Hepatocyte (in vitro differentiated cells): ENCODE data around the gene ALK. TPM values are rescaled to one million over a fixed set of nuclear protein-coding genes. Genes with fewer than 3 reads are reported as not detected.

Source experiments
- DNase-seq: peaks from one replicate; pipeline ENCODE4 v3.0.0-alpha.2; 2016; ENCODE audit warnings: low spot score
- H2AFZ ChIP-seq: fragments of 200-600 bp; sonication (generic); 2 replicates; pipeline ENCODE4 v1.6.0; 2016; ENCODE audit warnings: antibody characterized with exemption, mild to moderate bottlenecking
- H3K27ac ChIP-seq: fragments of 200-600 bp; sonication (generic); 2 replicates; pipeline ENCODE4 v1.5.1; 2016; ENCODE audit warnings: mild to moderate bottlenecking
- H3K27me3 ChIP-seq: fragments of 200-600 bp; sonication (generic); 2 replicates; pipeline ENCODE4 v1.6.1; 2016
- H3K36me3 ChIP-seq: fragments of 200-600 bp; sonication (generic); replicated peaks from 2 replicates; pipeline ENCODE4 v1.5.1; 2016; ENCODE audit warnings: low read depth; ENCODE audit not compliant: insufficient read depth
- H3K4me1 ChIP-seq: fragments of 200-600 bp; sonication (generic); 2 replicates; pipeline ENCODE4 v1.5.1; 2016; ENCODE audit warnings: mild to moderate bottlenecking, moderate library complexity; ENCODE audit not compliant: insufficient read depth
- H3K4me2 ChIP-seq: fragments of 200-600 bp; sonication (generic); 2 replicates; pipeline ENCODE4 v1.6.0; 2016
- H3K4me3 ChIP-seq: fragments of 200-600 bp; sonication (generic); 2 replicates; pipeline ENCODE4 v1.5.1; 2016; ENCODE audit warnings: mild to moderate bottlenecking
- H3K79me2 ChIP-seq: fragments of 200-600 bp; sonication (generic); 2 replicates; pipeline ENCODE4 v1.6.0; 2017; ENCODE audit warnings: mild to moderate bottlenecking
- H3K9me2 ChIP-seq: fragments of 200-600 bp; sonication (generic); replicated peaks from 2 replicates; pipeline ENCODE4 v1.6.0; 2017; ENCODE audit warnings: mild to moderate bottlenecking; ENCODE audit not compliant: insufficient read depth
- H3K9me3 ChIP-seq: fragments of 200-600 bp; sonication (generic); 2 replicates; pipeline ENCODE4 v1.5.1; 2016; ENCODE audit warnings: low read depth, mild to moderate bottlenecking
- H4K20me1 ChIP-seq: fragments of 200-600 bp; sonication (generic); 2 replicates; pipeline ENCODE4 v1.6.0; 2016; ENCODE audit warnings: mild to moderate bottlenecking; ENCODE audit not compliant: insufficient read depth, poor library complexity, severe bottlenecking
- CTCF ChIP-seq: fragments of 200-600 bp; sonication (generic); IDR thresholded peaks from 2 replicates; pipeline ENCODE4 v1.5.1; 2016; ENCODE audit warnings: antibody characterized with exemption, mild to moderate bottlenecking; ENCODE audit not compliant: poor library complexity
- EZH2 ChIP-seq: fragments of 200-600 bp; sonication (generic); IDR thresholded peaks from 2 replicates; pipeline ENCODE4 v1.6.1; 2016; ENCODE audit warnings: antibody characterized with exemption, mild to moderate bottlenecking, borderline replicate concordance
- EZH2phosphoT487 ChIP-seq: fragments of 200-600 bp; sonication (generic); IDR thresholded peaks from one replicate; pipeline ENCODE4 v1.6.1; 2018; ENCODE audit warnings: antibody characterized with exemption, mild to moderate bottlenecking, low read depth, moderate library complexity; ENCODE audit not compliant: unreplicated experiment, severe bottlenecking
- WGBS: methylation state at CpG from one replicate; pipeline ENCODE4 v1.1.6; 2016; ENCODE audit warnings: low lambda C conversion rate; ENCODE audit errors: missing lambda C conversion rate; 5-methylcytosine and 5-hydroxymethylcytosine counted together
- polyA plus RNA-seq: library from polyadenylated mRNA; unstranded; fragments of >200 nt; fragmentation: Nextera tagmentation; extraction: Ambion mirVana; gene quantifications from 2 replicates; pipeline ENCODE4 v1.2.1, GENCODE V29; 2016
- total RNA-seq: library from RNA; depleted of rRNA; stranded (reverse); fragments of >200 nt; gene quantifications from 2 replicates; pipeline ENCODE4 v1.2.3, GENCODE V29; 2014

ALK gene
- total and polyA plus RNA-seq, 2 experiments from 2014 or later, result 0.16 to 0.27 TPM

GRCh38 chr2:29232041-29232440 is 689.3 kb downstream of the ALK start:
- no peak for DNase-seq
- TF ChIP-seq EZH2, result no peak
- no peak for TF ChIP-seq CTCF
- no peak for TF ChIP-seq EZH2phosphoT487
- Histone ChIP-seq H3K4me2 (no peak overlapping the region), H3K79me2 (no peaks in the 10 kb centered on the region), H3K9me2 (no peaks in the 10 kb centered on the region), H3K27me3 (no peaks in the 10 kb centered on the region), H4K20me1 (no peaks in the 10 kb centered on the region), H3K4me1 (no peaks in the 10 kb centered on the region), H3K9me3 (no peaks in the 10 kb centered on the region), H3K27ac (no peak overlapping the region), H2AFZ (no peak overlapping the region), H3K36me3 (no peaks in the 10 kb centered on the region), H3K4me3 (no peak overlapping the region)
- WGBS, result 99% methylated on average over 14 of the region's 14 CpGs

DNA sequence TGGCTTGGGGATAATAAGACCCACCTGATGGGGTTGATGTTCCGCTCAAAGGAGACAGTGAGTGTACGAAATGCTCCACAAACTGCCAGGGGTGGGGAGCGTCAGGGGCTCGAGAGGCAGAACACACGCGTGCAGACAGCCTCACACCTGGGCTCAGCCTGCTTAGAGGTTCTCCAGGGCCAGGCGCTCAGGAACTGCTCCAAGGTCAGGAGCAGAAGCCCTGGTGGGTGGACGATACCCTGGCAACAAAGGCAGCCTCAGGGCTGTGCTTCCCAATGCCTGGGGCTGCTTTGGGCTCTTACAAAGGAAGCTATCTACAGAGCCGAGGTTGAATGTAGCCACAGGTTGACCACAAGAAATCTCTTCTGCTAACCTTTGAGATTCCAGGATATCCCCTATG is 691.7 kb downstream of the ALK start:
- TF ChIP-seq EZH2phosphoT487, result no peak
- no peak for TF ChIP-seq CTCF
- Histone ChIP-seq H3K4me1 (no peaks in the 10 kb centered on the region), H3K79me2 (no peaks in the 10 kb centered on the region), H3K4me3 (no peak overlapping the region), H4K20me1 (no peaks in the 10 kb centered on the region), H3K27ac (no peak overlapping the region), H3K36me3 (no peaks in the 10 kb centered on the region), H2AFZ (no peak overlapping the region), H3K9me2 (no peaks in the 10 kb centered on the region), H3K27me3 (no peaks in the 10 kb centered on the region), H3K9me3 (no peaks in the 10 kb centered on the region), H3K4me2 (no peak overlapping the region)
- DNase-seq, result no peak
- 88% methylated on average over 9 of the region's 9 CpGs for WGBS

GRCh38 chr2:29228947-29229346 is 692.4 kb downstream of the ALK start:
- H3K4me3 ChIP-seq, result no peak overlapping the region
- H4K20me1 ChIP-seq, result no peaks in the 10 kb centered on the region
- H3K4me1 ChIP-seq, result no peaks in the 10 kb centered on the region
- H3K9me2 ChIP-seq, result no peaks in the 10 kb centered on the region
- DNase-seq, result no peak
- TF ChIP-seq CTCF, result no peak
- no peak for TF ChIP-seq EZH2
- no peak for TF ChIP-seq EZH2phosphoT487
- H3K79me2 ChIP-seq, result no peaks in the 10 kb centered on the region
- H3K27me3 ChIP-seq, result no peaks in the 10 kb centered on the region
- 86% methylated on average over 9 of the region's 9 CpGs for WGBS
- H3K4me2 ChIP-seq, result no peak overlapping the region
- no peaks in the 10 kb centered on the region for H3K36me3 ChIP-seq
- H3K9me3 ChIP-seq, result no peaks in the 10 kb centered on the region
- H2AFZ ChIP-seq, result no peak overlapping the region
- H3K27ac ChIP-seq, result no peak overlapping the region
